ENCODE measurements around the gene WWOX.

The WWOX gene

GRCh38 chr16:79165079-79165478 lies 1065.6 kb downstream of the WWOX start:
- in situ Hi-C loops (cut with MboI; ENCODE audit: low sequenced_read_pairs) = no loop called here

DNA sequence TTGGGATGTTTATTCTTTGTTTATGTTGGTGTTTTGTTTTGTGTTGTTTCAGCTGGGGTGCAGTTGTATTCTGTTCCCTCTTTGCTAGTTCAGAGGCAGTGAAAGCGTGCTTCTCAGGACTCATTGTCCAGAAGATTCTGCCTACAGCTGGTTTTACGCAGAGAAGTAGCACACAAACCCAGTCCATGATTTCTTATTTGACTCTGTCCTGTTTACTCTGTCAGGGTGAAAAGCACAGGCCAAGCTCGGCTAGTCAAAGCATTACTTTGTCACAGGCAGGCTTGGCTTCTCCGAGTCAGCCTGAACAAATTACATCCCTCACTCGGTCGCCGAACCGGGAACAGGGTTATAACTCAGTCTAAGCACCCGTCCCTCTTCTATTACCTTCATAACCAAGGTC lies 1066.1 kb downstream of the WWOX start:
- in situ Hi-C loops (cut with MboI; ENCODE audit: low sequenced_read_pairs) = no loop called here

GRCh38 chr16:79167893-79168292 lies 1068.4 kb downstream of the WWOX start:
- in situ Hi-C loops (cut with MboI; ENCODE audit: low sequenced_read_pairs) = no loop called here

GRCh38 chr16:79168321-79168720 lies 1068.9 kb downstream of the WWOX start:
- in situ Hi-C loops (cut with MboI; ENCODE audit: low sequenced_read_pairs) = no loop called here

GRCh38 chr16:79169239-79169638 lies 1069.8 kb downstream of the WWOX start:
- in situ Hi-C loops (cut with MboI; ENCODE audit: low sequenced_read_pairs) = no loop called here

DNA sequence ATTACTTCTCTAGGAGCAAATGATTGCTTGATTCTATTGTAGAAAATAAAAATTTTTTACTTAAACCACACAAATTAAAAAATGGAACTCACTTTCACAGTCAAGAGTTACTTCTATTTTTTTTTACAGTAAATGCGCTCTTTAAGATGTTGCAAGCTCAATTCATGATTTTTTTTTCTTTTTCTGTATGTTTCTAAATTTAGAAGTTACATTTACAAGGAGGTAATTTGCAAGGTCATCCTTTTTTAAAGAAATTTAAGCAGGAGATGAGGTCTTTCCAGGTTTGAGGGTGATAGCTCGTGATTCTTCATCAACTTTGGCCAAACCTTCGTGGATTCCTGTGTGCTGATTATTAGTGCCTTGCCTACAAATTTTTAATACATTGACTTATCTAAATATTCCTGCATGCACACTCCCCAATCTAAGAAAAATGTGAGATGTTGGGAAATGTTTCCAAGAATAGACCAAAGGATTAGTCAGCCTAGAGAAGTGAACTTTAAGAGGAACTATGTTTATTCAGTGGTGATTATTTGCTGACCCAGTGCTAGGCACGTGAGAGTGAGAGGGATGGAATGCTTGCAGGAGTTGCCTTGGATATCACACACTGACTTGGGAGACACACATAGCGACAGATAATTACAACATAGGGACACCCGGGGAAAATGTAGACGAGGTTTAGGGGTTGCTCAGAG lies 1071.2 kb downstream of the WWOX start:
- in situ Hi-C loops (cut with MboI; ENCODE audit: low sequenced_read_pairs) = no loop called here

DNA sequence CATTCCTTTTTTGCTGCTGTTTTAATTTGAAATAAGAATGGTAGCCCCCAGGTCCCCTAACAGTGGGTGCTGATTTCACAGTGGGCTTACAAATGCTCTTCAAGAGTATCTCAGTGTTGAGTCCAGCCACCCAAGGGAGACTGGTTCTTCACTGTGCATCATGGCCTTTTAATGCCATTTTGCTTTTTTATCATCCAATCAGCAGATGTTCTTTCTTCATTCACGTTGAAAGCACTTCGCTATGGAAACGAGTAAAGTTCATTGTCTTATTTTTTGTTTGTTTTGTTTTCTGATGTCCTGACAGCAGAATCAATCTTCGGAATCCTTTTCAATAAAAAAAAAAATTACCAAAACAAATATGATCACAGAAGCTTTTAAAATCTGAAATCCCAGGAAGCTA lies 1072.0 kb downstream of the WWOX start:
- in situ Hi-C loops (cut with MboI; ENCODE audit: low sequenced_read_pairs) = no loop called here

DNA sequence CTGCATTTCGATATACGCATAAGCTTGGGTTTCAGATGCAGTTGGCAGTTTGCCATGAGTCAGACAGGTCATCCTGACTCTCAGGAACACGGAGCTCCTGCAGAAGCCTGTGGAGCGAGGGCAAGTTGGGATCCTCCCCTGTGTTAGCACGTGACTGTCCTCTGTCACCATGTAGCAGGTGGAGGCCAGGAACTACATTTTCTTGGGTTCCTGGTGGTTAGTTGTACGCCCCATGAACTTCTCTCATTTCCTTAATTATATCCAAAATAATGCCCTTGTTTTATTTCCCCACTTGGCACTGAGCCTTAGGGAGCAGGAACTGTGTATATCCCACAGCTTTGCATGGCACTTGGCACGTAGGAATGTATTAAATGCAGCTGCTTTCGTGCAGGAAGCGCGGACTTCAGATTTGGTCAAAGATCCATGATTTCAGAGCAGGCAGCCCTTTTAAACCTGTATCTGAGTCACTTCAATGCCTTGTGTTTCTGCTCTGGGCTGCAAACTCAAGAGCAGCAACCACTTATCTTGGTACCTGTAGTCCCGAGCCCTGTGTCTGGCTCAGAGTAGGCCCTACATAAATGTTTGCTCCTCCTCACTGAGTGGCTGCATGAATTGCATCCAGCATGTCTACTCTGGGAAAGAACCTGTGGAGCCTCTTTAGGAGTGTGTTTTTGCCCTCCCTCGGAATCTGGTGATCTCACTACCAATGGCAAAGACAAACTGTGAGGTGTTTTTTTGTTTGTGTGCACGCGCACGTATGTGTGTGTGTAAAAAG lies 1072.7 kb downstream of the WWOX start:
- in situ Hi-C loops (cut with MboI; ENCODE audit: low sequenced_read_pairs) = no loop called here

DNA sequence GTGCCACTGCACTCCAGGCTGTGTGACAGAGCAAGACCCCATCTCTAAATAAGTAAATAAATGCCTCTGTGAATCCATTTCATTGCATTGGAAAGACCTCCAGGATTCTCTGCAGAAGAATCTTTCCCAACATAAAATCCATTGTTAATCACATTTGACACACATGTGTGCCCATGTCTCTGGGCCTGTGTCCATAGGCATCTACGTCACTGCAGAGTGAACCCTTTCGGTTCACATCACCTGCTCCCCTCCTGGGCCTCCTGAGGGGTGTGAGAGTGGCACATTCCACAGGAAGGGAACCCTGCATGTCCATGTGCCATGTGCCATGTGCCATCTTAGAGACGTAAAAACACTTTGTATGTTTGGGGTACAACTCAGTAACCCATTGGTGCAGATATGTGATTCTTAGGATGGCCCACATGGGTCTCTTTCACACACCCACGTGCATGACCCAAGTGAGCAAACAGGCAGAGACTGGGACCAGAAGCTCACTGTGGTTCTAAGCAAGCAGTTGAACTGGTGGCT lies 1073.6 kb downstream of the WWOX start:
- in situ Hi-C loops (cut with MboI; ENCODE audit: low sequenced_read_pairs) = no loop called here

GRCh38 chr16:79173919-79174318 lies 1074.5 kb downstream of the WWOX start:
- in situ Hi-C loops (cut with MboI; ENCODE audit: low sequenced_read_pairs) = no loop called here

DNA sequence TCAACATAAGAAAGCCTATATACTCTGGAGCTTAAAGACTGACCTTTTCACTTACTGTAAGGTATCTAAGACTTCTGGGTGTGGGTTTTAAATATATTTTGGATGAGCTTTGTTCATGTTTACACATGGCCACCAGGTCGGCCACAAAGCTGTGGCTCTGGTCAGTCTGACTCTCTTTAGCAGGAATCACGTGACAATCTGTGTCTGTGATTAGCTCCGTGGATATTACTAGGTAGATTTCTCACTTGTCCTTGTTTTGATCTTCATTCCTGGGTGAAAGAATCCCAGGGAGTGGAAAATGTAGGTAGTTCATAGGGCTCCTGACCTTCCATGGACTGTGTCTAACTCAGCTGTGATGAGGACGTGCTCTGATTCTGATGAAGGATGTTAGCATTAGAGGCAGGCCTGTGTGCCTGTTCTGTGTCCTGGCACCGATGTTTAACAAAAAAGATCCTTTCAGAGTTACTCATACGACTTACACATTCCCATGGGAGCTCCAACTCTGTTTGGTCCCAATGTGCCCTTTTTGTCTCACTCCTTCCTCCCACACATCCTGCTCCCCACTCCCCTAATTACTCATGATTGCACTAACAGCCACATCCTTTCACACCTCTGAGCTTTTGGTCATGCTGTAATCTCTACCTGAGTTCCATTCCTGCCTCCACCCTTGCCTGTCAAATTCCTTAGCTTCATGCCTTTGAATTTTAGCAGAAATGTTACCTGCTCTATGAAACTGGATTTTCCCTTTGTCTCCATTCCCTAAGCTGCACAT lies 1076.0 kb downstream of the WWOX start:
- in situ Hi-C loops (cut with MboI; ENCODE audit: low sequenced_read_pairs) = no loop called here

- in situ Hi-C loops (cut with MboI; ENCODE audit: low sequenced_read_pairs) = no loop called here
These were observed 1077.6 kb downstream of the WWOX start for GRCh38 chr16:79177018-79177417.

GRCh38 chr16:79181419-79181818 lies 1082.0 kb downstream of the WWOX start:
- in situ Hi-C loops (cut with MboI; ENCODE audit: low sequenced_read_pairs) = no loop called here

GRCh38 chr16:79182616-79183015 lies 1083.2 kb downstream of the WWOX start:
- in situ Hi-C loops (cut with MboI; ENCODE audit: low sequenced_read_pairs) = no loop called here

DNA sequence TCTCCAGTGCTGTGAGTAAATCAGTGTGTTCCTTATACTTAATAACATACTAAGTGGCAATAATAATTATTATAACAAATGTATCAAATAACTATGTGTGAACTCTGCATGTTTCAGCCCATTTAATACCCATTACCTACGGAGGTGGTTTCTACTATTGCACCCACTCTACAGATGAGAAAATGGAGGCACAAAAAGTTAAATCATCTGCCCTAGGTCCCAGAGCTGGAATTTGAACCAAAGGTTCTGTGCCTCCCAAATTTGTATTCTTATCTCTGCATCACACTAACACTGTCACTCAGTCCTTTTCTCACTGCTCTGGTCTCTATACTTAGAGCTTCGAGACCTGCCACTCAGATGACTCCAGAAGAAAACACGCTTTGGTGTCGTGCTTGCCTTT lies 1084.1 kb downstream of the WWOX start:
- in situ Hi-C loops (cut with MboI; ENCODE audit: low sequenced_read_pairs) = no loop called here

DNA sequence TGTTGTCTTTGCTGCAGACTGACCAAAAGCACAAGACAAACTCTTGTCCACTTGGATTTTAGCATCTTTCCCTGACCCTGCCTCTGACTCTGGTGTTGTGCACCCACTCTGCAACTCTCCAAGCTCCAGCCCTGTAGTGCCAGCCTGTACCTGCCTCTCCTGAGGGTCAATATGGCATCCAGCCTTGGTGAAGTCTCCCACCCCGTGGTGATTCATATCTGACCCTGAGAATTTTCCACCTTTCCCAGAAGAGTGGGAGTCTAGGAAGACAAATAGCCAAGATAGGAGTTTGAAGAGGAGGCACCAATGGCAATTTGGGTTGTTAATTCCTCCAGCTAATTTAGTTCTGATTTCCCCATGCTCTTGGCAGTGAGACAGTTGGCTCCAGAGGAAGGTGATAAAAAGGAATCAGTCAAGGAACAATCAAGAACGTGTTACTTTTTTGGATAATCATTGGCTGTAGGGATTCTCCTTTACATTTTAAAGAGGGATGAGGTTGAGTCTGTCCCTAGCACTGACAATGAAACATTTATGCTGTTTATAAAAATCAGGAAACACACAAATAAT lies 1085.1 kb downstream of the WWOX start:
- in situ Hi-C loops (cut with MboI; ENCODE audit: low sequenced_read_pairs) = no loop called here

DNA sequence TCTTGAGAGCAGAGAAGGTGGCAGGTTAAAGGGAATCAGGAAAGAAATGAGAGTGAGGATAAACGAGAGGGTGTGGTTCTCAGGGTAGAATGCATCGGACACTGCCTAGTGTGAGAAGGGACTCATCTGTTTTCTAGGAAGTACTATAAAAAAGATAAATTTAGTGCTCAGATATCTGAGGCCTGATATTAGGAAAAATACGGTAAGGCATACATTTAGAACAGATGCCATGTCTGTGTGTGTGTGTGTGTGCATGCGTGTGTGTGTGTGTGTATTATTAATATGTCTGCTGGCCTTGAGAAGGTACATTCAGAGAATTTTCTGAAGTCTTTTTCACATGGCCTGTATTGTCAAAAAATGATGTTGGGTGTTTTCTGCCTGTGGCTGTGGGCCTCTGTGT lies 1086.3 kb downstream of the WWOX start:
- in situ Hi-C loops (cut with MboI; ENCODE audit: low sequenced_read_pairs) = no loop called here

- in situ Hi-C loops (cut with MboI; ENCODE audit: low sequenced_read_pairs) = no loop called here
These were observed 1086.7 kb downstream of the WWOX start for GRCh38 chr16:79186196-79186595.

- in situ Hi-C loops (cut with MboI; ENCODE audit: low sequenced_read_pairs) = no loop called here
These were observed 1088.8 kb downstream of the WWOX start for GRCh38 chr16:79188115-79188738.

- in situ Hi-C loops (cut with MboI; ENCODE audit: low sequenced_read_pairs) = no loop called here
These were observed 1089.3 kb downstream of the WWOX start for GRCh38 chr16:79188739-79189122.

DNA sequence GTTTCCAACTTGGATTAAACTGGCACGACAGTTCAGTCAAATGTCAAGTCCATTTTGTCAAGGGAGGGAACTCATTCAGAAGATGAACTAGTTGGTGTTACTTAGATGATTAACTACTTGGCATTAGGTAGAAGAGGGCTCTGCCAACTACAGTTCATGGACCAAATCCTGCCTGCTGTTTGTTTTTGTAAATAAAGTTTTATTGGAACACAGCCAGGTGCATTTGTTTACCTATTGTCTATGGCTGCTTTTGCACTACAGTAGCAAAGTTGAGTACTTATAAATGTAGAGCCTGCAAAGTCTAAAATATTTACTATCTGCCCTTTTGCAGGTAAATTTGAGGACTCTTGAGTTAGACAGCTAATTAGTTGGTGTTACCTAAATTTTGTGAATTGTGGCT lies 1091.1 kb downstream of the WWOX start:
- in situ Hi-C loops (cut with MboI; ENCODE audit: low sequenced_read_pairs) = no loop called here

Data from HL-60/S4 (cell line).